Vagina (tissue), 2 donors: Measurements from ENCODE around the gene DMAC2L.

Experiments used
- POLR2A ChIP-seq, 2 donors: fragments of 450-650 bp; IDR thresholded peaks; one replicate each; pipeline ENCODE4 v1.6.1; 2017; ENCODE audit warnings: antibody characterized with exemption in 2 of 2, mild to moderate bottlenecking in 2 of 2, moderate library complexity in 2 of 2
- POLR2AphosphoS5 ChIP-seq, 2 donors: sonication (generic); formaldehyde crosslinking; IDR thresholded peaks; one replicate each; pipeline ENCODE4 v1.9.0; 2017; ENCODE audit warnings: antibody characterized with exemption in 2 of 2, mild to moderate bottlenecking in 2 of 2, low read depth in 1 of 2; ENCODE audit not compliant: insufficient read depth in 1 of 2
- TF ChIP-seq, protein P1 (sequence below), 3 experiments: fragments of 450-650 bp in 2 of 3; fragments of 200-600 bp in 1 of 3; sonication (generic) in 1 of 3; IDR thresholded peaks; one replicate each; pipeline ENCODE4 v1.5.1; 2017 to 2019; ENCODE audit warnings: antibody characterized with exemption in 3 of 3, mild to moderate bottlenecking in 2 of 3, moderate library complexity in 2 of 3

DNA sequence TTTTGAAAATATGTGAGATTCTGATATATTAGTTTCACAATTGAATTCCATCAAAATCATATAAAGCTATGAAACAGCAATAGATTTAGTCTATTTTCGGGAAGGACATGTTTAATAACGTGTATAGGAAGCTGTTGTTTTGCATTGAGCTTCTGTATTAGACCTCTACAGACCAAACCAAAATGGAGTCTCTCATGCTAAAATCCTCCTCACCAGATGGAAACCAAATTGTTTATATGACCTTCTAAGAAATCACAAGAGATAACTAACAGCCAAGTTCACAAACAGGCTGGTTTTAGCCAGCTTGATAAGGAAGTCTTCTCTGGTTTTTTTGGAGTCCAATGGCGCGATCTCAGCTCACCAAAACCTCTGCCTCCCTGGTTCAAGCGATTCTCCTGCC lies 24.0 kb upstream of the DMAC2L start:
- TF ChIP-seq, protein P1, sequence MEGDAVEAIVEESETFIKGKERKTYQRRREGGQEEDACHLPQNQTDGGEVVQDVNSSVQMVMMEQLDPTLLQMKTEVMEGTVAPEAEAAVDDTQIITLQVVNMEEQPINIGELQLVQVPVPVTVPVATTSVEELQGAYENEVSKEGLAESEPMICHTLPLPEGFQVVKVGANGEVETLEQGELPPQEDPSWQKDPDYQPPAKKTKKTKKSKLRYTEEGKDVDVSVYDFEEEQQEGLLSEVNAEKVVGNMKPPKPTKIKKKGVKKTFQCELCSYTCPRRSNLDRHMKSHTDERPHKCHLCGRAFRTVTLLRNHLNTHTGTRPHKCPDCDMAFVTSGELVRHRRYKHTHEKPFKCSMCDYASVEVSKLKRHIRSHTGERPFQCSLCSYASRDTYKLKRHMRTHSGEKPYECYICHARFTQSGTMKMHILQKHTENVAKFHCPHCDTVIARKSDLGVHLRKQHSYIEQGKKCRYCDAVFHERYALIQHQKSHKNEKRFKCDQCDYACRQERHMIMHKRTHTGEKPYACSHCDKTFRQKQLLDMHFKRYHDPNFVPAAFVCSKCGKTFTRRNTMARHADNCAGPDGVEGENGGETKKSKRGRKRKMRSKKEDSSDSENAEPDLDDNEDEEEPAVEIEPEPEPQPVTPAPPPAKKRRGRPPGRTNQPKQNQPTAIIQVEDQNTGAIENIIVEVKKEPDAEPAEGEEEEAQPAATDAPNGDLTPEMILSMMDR (IDR thresholded peaks at IDR 0.05): no peak
- no peak for TF ChIP-seq POLR2A (IDR thresholded peaks at IDR 0.05)
- TF ChIP-seq POLR2AphosphoS5 (IDR thresholded peaks at IDR 0.05; ENCODE audit: insufficient read depth in 1 of 2, low read depth in 1 of 2): no peak
